ENCODE results near the gene PRKCE. TPM values are rescaled to one million over a fixed set of nuclear protein-coding genes. Genes with fewer than 3 reads are reported as not detected.

The PRKCE gene
- total RNA-seq, 2 experiments from 2014 or later = 24.9 to 26.2 TPM

- TF ChIP-seq, protein P1, sequence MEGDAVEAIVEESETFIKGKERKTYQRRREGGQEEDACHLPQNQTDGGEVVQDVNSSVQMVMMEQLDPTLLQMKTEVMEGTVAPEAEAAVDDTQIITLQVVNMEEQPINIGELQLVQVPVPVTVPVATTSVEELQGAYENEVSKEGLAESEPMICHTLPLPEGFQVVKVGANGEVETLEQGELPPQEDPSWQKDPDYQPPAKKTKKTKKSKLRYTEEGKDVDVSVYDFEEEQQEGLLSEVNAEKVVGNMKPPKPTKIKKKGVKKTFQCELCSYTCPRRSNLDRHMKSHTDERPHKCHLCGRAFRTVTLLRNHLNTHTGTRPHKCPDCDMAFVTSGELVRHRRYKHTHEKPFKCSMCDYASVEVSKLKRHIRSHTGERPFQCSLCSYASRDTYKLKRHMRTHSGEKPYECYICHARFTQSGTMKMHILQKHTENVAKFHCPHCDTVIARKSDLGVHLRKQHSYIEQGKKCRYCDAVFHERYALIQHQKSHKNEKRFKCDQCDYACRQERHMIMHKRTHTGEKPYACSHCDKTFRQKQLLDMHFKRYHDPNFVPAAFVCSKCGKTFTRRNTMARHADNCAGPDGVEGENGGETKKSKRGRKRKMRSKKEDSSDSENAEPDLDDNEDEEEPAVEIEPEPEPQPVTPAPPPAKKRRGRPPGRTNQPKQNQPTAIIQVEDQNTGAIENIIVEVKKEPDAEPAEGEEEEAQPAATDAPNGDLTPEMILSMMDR (IDR thresholded peaks at IDR 0.05) = no peak
- H3K9me3 Mint-ChIP-seq = no peaks in the 10 kb centered on the region
- no peak overlapping the region for H3K27ac ChIP-seq (ENCODE audit: low read depth in 1 of 2, low read length in 2 of 2)
- ChIA-PET CTCF (interaction anchor here (1.3 kb wide), 1 partner anchor 13 kb away, joined by 3 read pairs; no protein-coding TSS in a partner anchor), POLR2A (no interaction called here)
- no peaks in the 10 kb centered on the region for H3K27me3 Mint-ChIP-seq
- H3K4me3 Mint-ChIP-seq = no peak overlapping the region
- ATAC-seq (ENCODE audit: poor library complexity) (no peak), DNase-seq (no peak)
- no peak overlapping the region for H3K4me3 ChIP-seq (ENCODE audit: low read length)
- no peaks in the 10 kb centered on the region for H3K27me3 ChIP-seq (ENCODE audit: control insufficient read depth in 1 of 2, insufficient read depth in 2 of 2, low read length in 2 of 2)
- H3K36me3 ChIP-seq (ENCODE audit: insufficient read depth, low read length) = peaks cover 4% of the 10 kb centered on the region
- H3K27ac Mint-ChIP-seq = no peak overlapping the region
- intact Hi-C loops (cut with DNase I, micrococcal nuclease) = loop anchor here in 1 of 2 experiments (2.0 kb wide), 1 partner anchor 866 kb away; no protein-coding TSS in a partner anchor
- peaks cover 4% of the 10 kb centered on the region for H3K4me1 Mint-ChIP-seq (ENCODE audit: low read depth)
- no peaks in the 10 kb centered on the region for H3K9me3 ChIP-seq (ENCODE audit: control insufficient read depth in 1 of 2, insufficient read depth in 1 of 2, low read length in 2 of 2)
- H3K4me1 ChIP-seq (ENCODE audit: insufficient read depth, low read length) = no peaks in the 10 kb centered on the region
- peaks cover 48% of the 10 kb centered on the region for H3K36me3 Mint-ChIP-seq (ENCODE audit: low read depth)
Observed at GRCh38 chr2:46006473-46007025, 355.1 kb downstream of the PRKCE start.

GRCh38 chr2:46007412-46007811 lies 355.9 kb downstream of the PRKCE start:
- ChIA-PET POLR2A (no interaction called here), CTCF (no interaction called here)
- no peak for DNase-seq
- Histone ChIP-seq H3K27me3 (ENCODE audit: control insufficient read depth in 1 of 2, insufficient read depth in 2 of 2, low read length in 2 of 2) (no peaks in the 10 kb centered on the region), H3K9me3 (ENCODE audit: control insufficient read depth in 1 of 2, insufficient read depth in 1 of 2, low read length in 2 of 2) (no peaks in the 10 kb centered on the region), H3K4me1 (ENCODE audit: insufficient read depth, low read length) (no peaks in the 10 kb centered on the region), H3K4me3 (ENCODE audit: low read length) (no peak overlapping the region), H3K36me3 (ENCODE audit: insufficient read depth, low read length) (no peaks in the 10 kb centered on the region), H3K27ac (ENCODE audit: low read depth in 1 of 2, low read length in 2 of 2) (no peak overlapping the region)
- Mint-ChIP-seq H3K4me3 (no peak overlapping the region), H3K27ac (no peak overlapping the region), H3K36me3 (ENCODE audit: low read depth) (peaks cover 39% of the 10 kb centered on the region), H3K9me3 (no peaks in the 10 kb centered on the region), H3K27me3 (no peaks in the 10 kb centered on the region), H3K4me1 (ENCODE audit: low read depth) (peaks cover 4% of the 10 kb centered on the region)
- no peak for ATAC-seq (ENCODE audit: poor library complexity)
- intact Hi-C loops (cut with DNase I, micrococcal nuclease) = loop anchor here in 1 of 2 experiments (2.0 kb wide), 1 partner anchor 865 kb away; no protein-coding TSS in a partner anchor
- TF ChIP-seq, protein P1 (IDR thresholded peaks at IDR 0.05) = no peak

DNA sequence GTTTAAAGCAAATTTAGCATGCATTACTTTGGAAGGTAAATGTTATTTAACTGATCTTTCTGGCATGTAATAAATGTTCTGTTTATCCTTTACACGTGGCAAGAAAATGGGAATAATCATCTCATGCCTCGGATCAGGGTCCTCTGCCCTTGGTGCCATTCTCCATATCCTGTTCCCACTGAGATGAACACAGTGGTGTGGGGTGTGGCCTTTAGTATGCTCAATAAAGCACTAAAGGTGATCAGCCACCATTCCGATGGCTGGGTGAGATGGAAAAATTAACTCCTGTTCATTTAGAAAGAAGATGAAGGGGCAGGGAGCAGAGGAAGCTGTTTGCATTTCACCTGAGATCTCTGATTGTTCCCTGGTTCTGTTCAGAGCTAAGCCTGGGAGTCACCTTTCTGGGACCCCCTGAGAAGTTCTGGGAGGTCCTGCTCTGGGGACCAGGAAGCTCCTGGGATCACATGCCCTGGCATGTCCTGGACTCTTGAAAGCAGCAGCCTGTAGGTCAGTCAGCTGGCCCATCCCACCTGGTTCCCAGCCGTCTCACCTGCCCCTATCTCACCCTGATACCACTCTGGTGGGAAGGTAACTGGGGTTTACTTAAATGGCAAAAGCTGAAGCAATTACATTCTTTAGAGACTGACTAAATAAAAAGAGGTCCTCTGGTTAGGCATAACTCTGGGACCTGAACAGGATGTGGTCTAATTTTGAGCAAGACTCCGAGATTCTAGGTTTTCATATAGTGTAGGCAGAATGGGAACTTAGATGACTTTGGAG lies 356.8 kb downstream of the PRKCE start:
- no peaks in the 10 kb centered on the region for H3K9me3 Mint-ChIP-seq
- no peak for DNase-seq
- ATAC-seq (ENCODE audit: poor library complexity) = no peak
- no peaks in the 10 kb centered on the region for H3K27me3 ChIP-seq (ENCODE audit: control insufficient read depth in 1 of 2, insufficient read depth in 2 of 2, low read length in 2 of 2)
- H3K27ac Mint-ChIP-seq = no peak overlapping the region
- CTCF ChIA-PET = no interaction called here
- peaks cover 42% of the 10 kb centered on the region for H3K36me3 Mint-ChIP-seq (ENCODE audit: low read depth)
- no peaks in the 10 kb centered on the region for H3K36me3 ChIP-seq (ENCODE audit: insufficient read depth, low read length)
- no peak overlapping the region for H3K4me3 ChIP-seq (ENCODE audit: low read length)
- H3K27me3 Mint-ChIP-seq = no peaks in the 10 kb centered on the region
- TF ChIP-seq, protein P1 (IDR thresholded peaks at IDR 0.05) = no peak
- H3K4me3 Mint-ChIP-seq = no peak overlapping the region
- POLR2A ChIA-PET = interaction anchor here (1.1 kb wide), 1 partner anchor 358 kb away, joined by 3 read pairs; no protein-coding TSS in a partner anchor
- no peaks in the 10 kb centered on the region for H3K9me3 ChIP-seq (ENCODE audit: control insufficient read depth in 1 of 2, insufficient read depth in 1 of 2, low read length in 2 of 2)
- H3K27ac ChIP-seq (ENCODE audit: low read depth in 1 of 2, low read length in 2 of 2) = no peak overlapping the region
- intact Hi-C loops (cut with DNase I, micrococcal nuclease) = no loop called here
- peaks cover 4% of the 10 kb centered on the region for H3K4me1 Mint-ChIP-seq (ENCODE audit: low read depth)
- no peaks in the 10 kb centered on the region for H3K4me1 ChIP-seq (ENCODE audit: insufficient read depth, low read length)
